Hindlimb muscle (tissue), 1 donor: ENCODE data around the gene ZDHHC4. TPM values are rescaled to one million over a fixed set of nuclear protein-coding genes. Genes with fewer than 3 reads are reported as not detected.

Experiments used
- DNase-seq: peaks from one replicate; pipeline ENCODE4 v3.0.0-alpha.2; 2013
- polyA plus RNA-seq: library from polyadenylated mRNA; unstranded; fragments of 120-200 nt; gene quantifications from one replicate; pipeline ENCODE4 v1.2.1, GENCODE V29; 2013; ENCODE audit not compliant: insufficient read length

ZDHHC4 gene
- 48.4 TPM for polyA plus RNA-seq

DNA sequence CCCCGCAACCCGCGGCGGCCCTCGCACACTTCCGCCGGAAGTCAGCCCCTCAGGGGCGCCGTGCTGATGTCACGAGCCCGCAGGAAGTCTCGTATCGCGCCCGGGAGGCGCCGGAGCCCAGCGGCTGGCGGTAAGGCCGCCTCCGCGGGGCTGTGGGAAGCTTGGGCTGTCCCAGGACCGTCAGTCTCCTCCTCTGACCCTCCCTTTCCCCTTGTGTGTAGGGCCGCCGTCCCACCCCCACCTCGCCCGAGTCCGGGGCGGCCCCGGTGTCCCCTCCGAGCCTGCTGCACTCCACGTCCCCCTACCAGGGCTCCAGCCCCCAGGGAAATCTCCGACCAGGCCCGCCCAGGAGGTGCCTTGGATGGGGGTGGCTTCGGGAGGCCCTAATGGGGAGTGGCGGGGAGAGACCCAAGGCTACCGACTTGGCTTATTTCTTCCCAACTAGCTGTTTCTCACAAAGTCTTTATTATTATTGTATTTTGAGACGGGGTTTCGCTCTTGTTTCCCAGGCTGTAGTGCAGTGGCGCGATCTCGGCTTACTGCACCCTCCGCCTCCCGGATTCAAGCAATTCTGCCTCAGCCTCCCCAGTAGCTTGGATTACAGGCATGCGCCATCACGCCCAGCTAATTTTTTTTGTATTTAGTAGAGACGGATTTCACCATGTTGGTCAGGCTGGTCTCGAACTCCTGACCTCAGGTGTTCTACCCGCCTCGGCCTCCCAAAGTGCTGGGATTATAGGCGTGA, at the start of gene ZDHHC4:
ZDHHC4 (plus strand) TSS at position 86 of the 745 bp plus-strand sequence. CDS start 3,108 bp downstream, outside the sequence.
- DNase-seq: peak; percentile 95

GRCh38 chr7:6528401-6529130, 48.7 kb upstream of the ZDHHC4 start:
- DNase-seq: no peak

GRCh38 chr7:6529643-6530042, 47.6 kb upstream of the ZDHHC4 start:
- no peak for DNase-seq

- DNase-seq: no peak
Measured at GRCh38 chr7:6530626-6531491, 46.4 kb upstream of the ZDHHC4 start.

DNA sequence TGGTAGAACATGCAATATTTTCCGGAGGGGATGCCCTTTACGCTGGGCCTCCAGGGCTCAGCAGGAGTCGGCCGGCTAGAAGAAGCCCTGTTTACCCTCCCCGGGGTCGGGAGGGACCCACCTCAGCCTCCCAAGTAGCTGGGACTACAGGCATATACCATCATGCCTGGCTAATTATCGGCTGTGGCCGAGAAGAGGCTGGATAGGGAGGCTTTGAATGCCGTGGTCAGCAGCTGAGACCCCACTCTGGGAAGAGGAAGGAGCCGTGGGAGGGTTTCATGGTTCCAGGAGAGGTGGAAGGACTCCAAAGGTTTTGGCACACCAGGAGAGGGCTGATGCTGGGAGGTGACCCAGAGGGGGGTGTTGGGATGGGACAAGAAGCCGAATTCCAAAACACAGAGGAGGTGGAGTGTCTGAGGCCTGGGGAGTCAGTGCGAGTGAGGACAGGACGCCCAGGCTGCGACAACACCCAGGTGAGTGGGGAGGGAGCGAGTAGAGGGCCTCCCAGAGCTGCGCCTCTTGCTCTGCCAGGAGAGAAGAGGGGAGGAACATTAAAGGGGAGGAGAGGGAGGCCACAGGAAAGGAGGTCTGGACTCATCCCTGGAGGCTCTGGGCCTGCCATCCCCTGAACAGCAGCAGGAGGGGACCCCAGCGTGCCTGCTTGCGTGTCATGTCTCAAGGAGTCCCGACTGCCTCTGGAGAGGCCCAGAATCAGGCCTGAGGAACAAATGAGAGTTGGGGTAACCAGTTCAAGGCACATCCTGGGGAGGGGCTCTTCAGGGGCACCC, 45.6 kb upstream of the ZDHHC4 start:
- DNase-seq: no peak

GRCh38 chr7:6532516-6532915, 44.7 kb upstream of the ZDHHC4 start:
- no peak for DNase-seq

GRCh38 chr7:6533893-6534495, 43.3 kb upstream of the ZDHHC4 start:
- DNase-seq: no peak

- no peak for DNase-seq
Measured at GRCh38 chr7:6536262-6537260, 40.7 kb upstream of the ZDHHC4 start.

- DNase-seq: no peak
Measured at GRCh38 chr7:6542368-6542767, 34.9 kb upstream of the ZDHHC4 start.

- DNase-seq: no peak
Measured at GRCh38 chr7:6545398-6546126, 31.7 kb upstream of the ZDHHC4 start.

DNA sequence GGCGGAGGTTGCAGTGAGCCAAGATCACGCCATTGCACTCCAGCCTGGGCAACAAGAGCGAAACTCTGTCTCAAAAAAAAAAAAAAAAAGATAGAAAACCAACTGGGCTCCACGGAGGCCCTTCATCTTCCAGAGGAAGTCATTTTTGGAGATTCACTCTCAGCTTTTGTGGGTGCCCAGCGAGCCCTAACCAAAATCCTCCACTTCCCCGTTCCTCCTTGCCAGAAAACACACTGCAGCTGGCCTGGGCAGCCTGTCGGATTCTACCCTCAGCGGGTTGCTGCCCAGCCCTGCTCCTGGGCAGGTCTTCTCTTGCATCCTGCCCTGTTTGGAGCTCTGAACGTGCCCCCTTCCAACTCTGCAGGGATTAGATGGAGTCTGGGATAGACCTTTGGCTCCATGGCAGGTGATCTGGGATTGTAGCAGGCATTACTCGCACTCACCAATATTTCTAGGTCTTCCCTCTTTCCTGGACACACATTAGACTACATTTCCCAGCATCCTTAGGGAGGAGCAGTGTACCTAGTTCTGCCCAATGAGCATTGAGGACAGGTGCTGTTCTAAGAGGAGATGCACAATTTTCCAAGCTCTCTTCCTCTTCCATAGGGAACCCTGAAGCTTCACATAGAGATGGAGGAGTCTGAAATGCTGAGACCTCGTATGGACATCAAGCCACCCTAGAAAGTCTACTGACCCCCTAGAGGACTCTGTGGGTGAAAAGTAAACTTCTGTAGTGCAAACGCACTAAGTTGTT, 30.6 kb upstream of the ZDHHC4 start:
- no peak for DNase-seq

DNA sequence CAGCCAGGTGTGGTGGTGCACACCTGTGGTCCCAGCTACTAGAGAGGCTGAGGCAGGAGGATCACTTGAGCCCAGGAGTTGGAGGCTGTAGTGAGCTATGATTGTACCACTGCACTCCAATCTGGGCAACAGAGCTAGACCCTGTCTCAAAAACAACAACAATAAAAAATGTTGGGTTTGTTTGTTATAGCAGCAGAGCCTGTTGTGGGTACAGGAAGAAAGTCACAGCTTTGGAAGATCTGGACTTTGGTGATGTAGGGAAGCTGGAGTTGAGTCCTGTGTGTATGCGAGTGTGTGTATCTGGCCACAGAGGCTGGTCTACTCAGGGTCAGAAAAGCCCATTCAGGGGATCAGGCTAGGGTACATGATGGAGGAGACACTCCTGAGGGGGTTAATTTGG, 29.9 kb upstream of the ZDHHC4 start:
- DNase-seq: no peak

GRCh38 chr7:6551016-6551511, 26.2 kb upstream of the ZDHHC4 start, which contains the start of gene GRID2IP:
TSS of gene GRID2IP (minus strand) at chr7:6551461. CDS start at chr7:6551436, 25 bp downstream.
- no peak for DNase-seq

GRCh38 chr7:6553448-6554044, 23.7 kb upstream of the ZDHHC4 start:
- DNase-seq: no peak

DNA sequence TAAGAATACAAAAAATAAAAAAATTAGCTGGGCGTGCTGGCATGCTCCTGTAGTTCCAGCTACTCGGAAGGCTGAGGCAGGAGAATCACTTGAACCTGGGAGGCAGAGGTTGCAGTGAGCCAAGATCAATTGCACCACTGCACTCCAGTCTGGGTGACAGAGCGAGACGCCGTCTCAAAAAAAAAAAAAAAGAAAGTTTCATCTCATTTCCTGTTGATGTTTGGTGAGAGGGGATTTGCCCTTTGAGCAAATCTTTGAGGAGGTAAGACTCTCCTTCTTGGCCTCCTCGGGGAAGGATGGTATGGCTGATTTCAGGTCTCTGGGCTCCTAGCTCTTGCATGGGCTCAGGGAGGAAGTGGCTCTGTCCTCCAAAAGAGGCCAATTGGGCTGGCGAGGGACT, 22.4 kb upstream of the ZDHHC4 start:
- DNase-seq: no peak

- no peak for DNase-seq
Measured at GRCh38 chr7:6556196-6556595, 21.1 kb upstream of the ZDHHC4 start.

- no peak for DNase-seq
Measured at GRCh38 chr7:6558837-6559236, 18.4 kb upstream of the ZDHHC4 start.

- DNase-seq: no peak
Measured at GRCh38 chr7:6559896-6560295, 17.4 kb upstream of the ZDHHC4 start.
